HEK293 (cell line): ENCODE results near the gene SEC14L6.
A peak's percentile ranks its signal among the peaks of the same experiment; 100 is the strongest.

Source experiments
- GFI1B ChIP-seq: fragments of 450-650 bp; formaldehyde crosslinking; IDR thresholded peaks from 2 replicates; pipeline ENCODE4 v1.5.1; 2016; ENCODE audit warnings: missing biosample characterization, missing genetic modification characterization
- GLIS2 ChIP-seq: fragments of 450-650 bp; formaldehyde crosslinking; IDR thresholded peaks from 2 replicates; pipeline ENCODE4 v1.5.1; 2016; ENCODE audit warnings: missing biosample characterization, missing genetic modification characterization
- KLF10 ChIP-seq: fragments of 450-650 bp; IDR thresholded peaks from 2 replicates; pipeline ENCODE4 v1.5.1; 2018; ENCODE audit warnings: missing biosample characterization, mild to moderate bottlenecking, missing genetic modification characterization
- MEIS1 ChIP-seq: sonication (generic); formaldehyde crosslinking; IDR thresholded peaks from 2 replicates; pipeline ENCODE4 v1.8.1; 2022; ENCODE audit warnings: missing genetic modification reagents, mild to moderate bottlenecking, borderline replicate concordance
- SCRT1 ChIP-seq: fragments of 450-650 bp; formaldehyde crosslinking; IDR thresholded peaks from 2 replicates; pipeline ENCODE4 v1.5.1; 2016; ENCODE audit warnings: missing biosample characterization, missing genetic modification characterization, borderline replicate concordance
- SETDB1 ChIP-seq: IDR thresholded peaks from one replicate; pipeline ENCODE4 v1.6.1; 2017; ENCODE audit warnings: mild to moderate bottlenecking, low read length, moderate library complexity, mixed read lengths; ENCODE audit not compliant: insufficient read length
- SP7 ChIP-seq: fragments of 450-650 bp; formaldehyde crosslinking; IDR thresholded peaks from 2 replicates; pipeline ENCODE4 v1.5.1; 2016; ENCODE audit warnings: missing biosample characterization, missing genetic modification characterization
- TCF7L2 ChIP-seq: IDR thresholded peaks from 2 replicates; pipeline ENCODE4 v1.6.1; 2011; ENCODE audit warnings: low read depth, mild to moderate bottlenecking, inconsistent platforms, low read length, moderate library complexity, borderline replicate concordance
- ZBTB48 ChIP-seq: fragments of 450-650 bp; formaldehyde crosslinking; IDR thresholded peaks from 2 replicates; pipeline ENCODE4 v1.5.1; 2016; ENCODE audit warnings: missing biosample characterization, missing genetic modification characterization
- ZBTB7A ChIP-seq: fragments of 450-650 bp; formaldehyde crosslinking; IDR thresholded peaks from 2 replicates; pipeline ENCODE4 v1.5.1; 2016; ENCODE audit warnings: low read depth, missing biosample characterization, missing genetic modification characterization
- ZEB2 ChIP-seq: fragments of 450-650 bp; formaldehyde crosslinking; IDR thresholded peaks from 2 replicates; pipeline ENCODE4 v1.5.1; 2016; ENCODE audit warnings: missing biosample characterization, missing genetic modification characterization
- ZNF211 ChIP-seq: fragments of 450-650 bp; formaldehyde crosslinking; IDR thresholded peaks from 2 replicates; pipeline ENCODE4 v1.5.1; 2016; ENCODE audit warnings: low read depth, missing biosample characterization, missing genetic modification characterization
- ZNF292 ChIP-seq: fragments of 450-650 bp; formaldehyde crosslinking; IDR thresholded peaks from 2 replicates; pipeline ENCODE4 v1.5.1; 2016; ENCODE audit warnings: low read depth, missing biosample characterization, missing genetic modification characterization, borderline replicate concordance
- ZNF335 ChIP-seq: fragments of 450-650 bp; formaldehyde crosslinking; conservative IDR thresholded peaks from 2 replicates; pipeline ENCODE4 v1.5.1; 2016; ENCODE audit warnings: missing biosample characterization, missing genetic modification characterization
- ZNF521 ChIP-seq: fragments of 450-650 bp; formaldehyde crosslinking; IDR thresholded peaks from 2 replicates; pipeline ENCODE4 v1.5.1; 2017; ENCODE audit warnings: missing biosample characterization, mild to moderate bottlenecking, missing genetic modification characterization
- ZNF530 ChIP-seq: fragments of 450-650 bp; formaldehyde crosslinking; IDR thresholded peaks from 2 replicates; pipeline ENCODE4 v1.5.1; 2016; ENCODE audit warnings: low read depth, missing biosample characterization, missing genetic modification characterization
- ZNF548 ChIP-seq: fragments of 450-650 bp; formaldehyde crosslinking; IDR thresholded peaks from 2 replicates; pipeline ENCODE4 v1.5.1; 2016; ENCODE audit warnings: missing biosample characterization, missing genetic modification characterization
- ZNF626 ChIP-seq: fragments of 450-650 bp; sonication (Bioruptor Pico); formaldehyde crosslinking; IDR thresholded peaks from 2 replicates; pipeline ENCODE4 v1.5.1; 2018; ENCODE audit warnings: missing biosample characterization, missing genetic modification characterization, inconsistent platforms
- ZNF629 ChIP-seq: fragments of 450-650 bp; formaldehyde crosslinking; IDR thresholded peaks from 2 replicates; pipeline ENCODE4 v1.5.1; 2017; ENCODE audit warnings: missing biosample characterization, missing genetic modification characterization
- ZNF777 ChIP-seq: fragments of 450-650 bp; formaldehyde crosslinking; IDR thresholded peaks from 2 replicates; pipeline ENCODE4 v1.5.1; 2017; ENCODE audit warnings: missing biosample characterization, missing genetic modification characterization, borderline replicate concordance
- ZSCAN16 ChIP-seq: fragments of 450-650 bp; formaldehyde crosslinking; IDR thresholded peaks from 2 replicates; pipeline ENCODE4 v1.5.1; 2016; ENCODE audit warnings: missing biosample characterization, missing genetic modification characterization
- TF ChIP-seq, protein P1 (sequence below): fragments of 450-650 bp; formaldehyde crosslinking; IDR thresholded peaks from 2 replicates; pipeline ENCODE4 v1.5.1; 2016; ENCODE audit warnings: missing biosample characterization, missing genetic modification characterization
- TF ChIP-seq, protein P2 (sequence below): fragments of 450-650 bp; formaldehyde crosslinking; IDR thresholded peaks from 2 replicates; pipeline ENCODE4 v1.5.1; 2016; ENCODE audit warnings: missing biosample characterization, missing genetic modification characterization, low read depth
- TF ChIP-seq, protein P3 (sequence below): fragments of 450-650 bp; IDR thresholded peaks from 2 replicates; pipeline ENCODE4 v1.5.1; 2018; ENCODE audit warnings: missing biosample characterization, mild to moderate bottlenecking, missing genetic modification characterization
- TF ChIP-seq, protein P4 (sequence below): fragments of 450-650 bp; formaldehyde crosslinking; IDR thresholded peaks from 2 replicates; pipeline ENCODE4 v1.5.1; 2016; ENCODE audit warnings: missing biosample characterization, missing genetic modification characterization
- TF ChIP-seq, protein P5 (sequence below): fragments of 450-650 bp; formaldehyde crosslinking; IDR thresholded peaks from 2 replicates; pipeline ENCODE4 v1.5.1; 2016; ENCODE audit warnings: missing biosample characterization, missing genetic modification characterization
- TF ChIP-seq, protein P6 (sequence below): fragments of 450-650 bp; formaldehyde crosslinking; IDR thresholded peaks from 2 replicates; pipeline ENCODE4 v1.5.1; 2016; ENCODE audit warnings: missing biosample characterization, missing genetic modification characterization
- TF ChIP-seq, protein P7 (sequence below): fragments of 450-650 bp; formaldehyde crosslinking; IDR thresholded peaks from 2 replicates; pipeline ENCODE4 v1.5.1; 2017; ENCODE audit warnings: missing biosample characterization, missing genetic modification characterization

SEC14L6 gene

DNA sequence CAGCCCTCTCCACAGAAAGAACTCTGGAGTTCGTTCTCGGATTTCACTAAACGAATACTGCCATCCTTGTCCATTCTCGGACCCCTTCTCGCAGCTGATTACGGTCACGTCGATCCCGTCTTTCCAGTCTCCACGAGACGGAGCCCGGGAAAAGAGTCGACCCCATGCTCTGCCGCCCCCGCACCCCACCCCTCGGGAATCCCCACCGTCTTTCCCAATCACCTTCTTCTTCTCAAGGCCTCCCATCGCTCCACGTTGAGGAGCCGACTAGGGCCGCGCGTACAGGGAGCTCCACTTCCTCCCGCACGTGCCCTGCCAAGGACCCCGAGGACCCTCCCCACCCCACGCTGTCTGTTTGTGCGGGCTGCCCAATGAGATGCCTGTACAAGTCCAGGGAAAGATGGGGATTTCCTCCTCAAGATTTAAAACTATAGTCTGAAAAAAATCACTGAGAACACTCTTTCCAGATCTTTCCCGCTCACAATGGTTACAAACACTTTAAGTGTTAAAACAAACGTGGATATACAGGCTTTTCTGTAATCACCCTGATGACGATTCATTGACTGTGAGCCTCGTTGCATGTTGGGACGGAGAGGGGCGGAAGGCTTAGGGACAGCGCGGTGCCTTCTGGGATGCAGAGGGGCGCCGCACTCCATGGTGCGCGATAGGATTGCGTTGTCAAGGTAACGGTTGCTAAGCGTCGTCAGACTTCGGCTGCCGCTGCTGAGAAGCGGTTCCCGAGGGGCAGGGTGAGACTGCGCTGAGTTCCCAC lies 45.2 kb upstream of the SEC14L6 start, which contains the start of gene PES1 (continued):
- TF ChIP-seq, protein P1, sequence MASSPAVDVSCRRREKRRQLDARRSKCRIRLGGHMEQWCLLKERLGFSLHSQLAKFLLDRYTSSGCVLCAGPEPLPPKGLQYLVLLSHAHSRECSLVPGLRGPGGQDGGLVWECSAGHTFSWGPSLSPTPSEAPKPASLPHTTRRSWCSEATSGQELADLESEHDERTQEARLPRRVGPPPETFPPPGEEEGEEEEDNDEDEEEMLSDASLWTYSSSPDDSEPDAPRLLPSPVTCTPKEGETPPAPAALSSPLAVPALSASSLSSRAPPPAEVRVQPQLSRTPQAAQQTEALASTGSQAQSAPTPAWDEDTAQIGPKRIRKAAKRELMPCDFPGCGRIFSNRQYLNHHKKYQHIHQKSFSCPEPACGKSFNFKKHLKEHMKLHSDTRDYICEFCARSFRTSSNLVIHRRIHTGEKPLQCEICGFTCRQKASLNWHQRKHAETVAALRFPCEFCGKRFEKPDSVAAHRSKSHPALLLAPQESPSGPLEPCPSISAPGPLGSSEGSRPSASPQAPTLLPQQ (tag by site-specific recombination), result peak; percentile 64
- TF ChIP-seq GFI1B (tag by site-specific recombination), result no peak
- TF ChIP-seq ZNF530, result no peak
- no peak for TF ChIP-seq ZNF521 (tag by site-specific recombination)
- TF ChIP-seq ZBTB48, result 0 out of 2 replicates have a peak, but pooled peaks have one; percentile 37
- TF ChIP-seq, protein P2, sequence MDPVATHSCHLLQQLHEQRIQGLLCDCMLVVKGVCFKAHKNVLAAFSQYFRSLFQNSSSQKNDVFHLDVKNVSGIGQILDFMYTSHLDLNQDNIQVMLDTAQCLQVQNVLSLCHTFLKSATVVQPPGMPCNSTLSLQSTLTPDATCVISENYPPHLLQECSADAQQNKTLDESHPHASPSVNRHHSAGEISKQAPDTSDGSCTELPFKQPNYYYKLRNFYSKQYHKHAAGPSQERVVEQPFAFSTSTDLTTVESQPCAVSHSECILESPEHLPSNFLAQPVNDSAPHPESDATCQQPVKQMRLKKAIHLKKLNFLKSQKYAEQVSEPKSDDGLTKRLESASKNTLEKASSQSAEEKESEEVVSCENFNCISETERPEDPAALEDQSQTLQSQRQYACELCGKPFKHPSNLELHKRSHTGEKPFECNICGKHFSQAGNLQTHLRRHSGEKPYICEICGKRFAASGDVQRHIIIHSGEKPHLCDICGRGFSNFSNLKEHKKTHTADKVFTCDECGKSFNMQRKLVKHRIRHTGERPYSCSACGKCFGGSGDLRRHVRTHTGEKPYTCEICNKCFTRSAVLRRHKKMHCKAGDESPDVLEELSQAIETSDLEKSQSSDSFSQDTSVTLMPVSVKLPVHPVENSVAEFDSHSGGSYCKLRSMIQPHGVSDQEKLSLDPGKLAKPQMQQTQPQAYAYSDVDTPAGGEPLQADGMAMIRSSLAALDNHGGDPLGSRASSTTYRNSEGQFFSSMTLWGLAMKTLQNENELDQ (tag by site-specific recombination), result no peak
- TF ChIP-seq MEIS1 (CRISPR knock-in tag), result no peak
- TF ChIP-seq ZNF548 (tag by site-specific recombination), result no peak
- TF ChIP-seq ZSCAN16 (tag by site-specific recombination), result no peak
- peak; percentile 52; the same call in 1 of the 2 replicates for TF ChIP-seq KLF10 (tag by site-specific recombination)
- 0 out of 2 replicates have a peak, but pooled peaks have one; percentile 66 for TF ChIP-seq ZEB2 (tag by site-specific recombination)
- TF ChIP-seq, protein P3, sequence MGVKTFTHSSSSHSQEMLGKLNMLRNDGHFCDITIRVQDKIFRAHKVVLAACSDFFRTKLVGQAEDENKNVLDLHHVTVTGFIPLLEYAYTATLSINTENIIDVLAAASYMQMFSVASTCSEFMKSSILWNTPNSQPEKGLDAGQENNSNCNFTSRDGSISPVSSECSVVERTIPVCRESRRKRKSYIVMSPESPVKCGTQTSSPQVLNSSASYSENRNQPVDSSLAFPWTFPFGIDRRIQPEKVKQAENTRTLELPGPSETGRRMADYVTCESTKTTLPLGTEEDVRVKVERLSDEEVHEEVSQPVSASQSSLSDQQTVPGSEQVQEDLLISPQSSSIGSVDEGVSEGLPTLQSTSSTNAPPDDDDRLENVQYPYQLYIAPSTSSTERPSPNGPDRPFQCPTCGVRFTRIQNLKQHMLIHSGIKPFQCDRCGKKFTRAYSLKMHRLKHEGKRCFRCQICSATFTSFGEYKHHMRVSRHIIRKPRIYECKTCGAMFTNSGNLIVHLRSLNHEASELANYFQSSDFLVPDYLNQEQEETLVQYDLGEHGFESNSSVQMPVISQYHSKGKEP (tag by site-specific recombination), result no peak; the same call in 1 of the 2 replicates
- no peak for TF ChIP-seq SETDB1
- TF ChIP-seq ZNF777, result no peak
- TF ChIP-seq, protein P4, sequence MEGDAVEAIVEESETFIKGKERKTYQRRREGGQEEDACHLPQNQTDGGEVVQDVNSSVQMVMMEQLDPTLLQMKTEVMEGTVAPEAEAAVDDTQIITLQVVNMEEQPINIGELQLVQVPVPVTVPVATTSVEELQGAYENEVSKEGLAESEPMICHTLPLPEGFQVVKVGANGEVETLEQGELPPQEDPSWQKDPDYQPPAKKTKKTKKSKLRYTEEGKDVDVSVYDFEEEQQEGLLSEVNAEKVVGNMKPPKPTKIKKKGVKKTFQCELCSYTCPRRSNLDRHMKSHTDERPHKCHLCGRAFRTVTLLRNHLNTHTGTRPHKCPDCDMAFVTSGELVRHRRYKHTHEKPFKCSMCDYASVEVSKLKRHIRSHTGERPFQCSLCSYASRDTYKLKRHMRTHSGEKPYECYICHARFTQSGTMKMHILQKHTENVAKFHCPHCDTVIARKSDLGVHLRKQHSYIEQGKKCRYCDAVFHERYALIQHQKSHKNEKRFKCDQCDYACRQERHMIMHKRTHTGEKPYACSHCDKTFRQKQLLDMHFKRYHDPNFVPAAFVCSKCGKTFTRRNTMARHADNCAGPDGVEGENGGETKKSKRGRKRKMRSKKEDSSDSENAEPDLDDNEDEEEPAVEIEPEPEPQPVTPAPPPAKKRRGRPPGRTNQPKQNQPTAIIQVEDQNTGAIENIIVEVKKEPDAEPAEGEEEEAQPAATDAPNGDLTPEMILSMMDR, result no peak
- no peak for TF ChIP-seq ZNF292 (tag by site-specific recombination)
- peak; percentile 85 for TF ChIP-seq GLIS2 (tag by site-specific recombination)
- peak; percentile 86 for TF ChIP-seq SP7 (tag by site-specific recombination)
- TF ChIP-seq, protein P5, sequence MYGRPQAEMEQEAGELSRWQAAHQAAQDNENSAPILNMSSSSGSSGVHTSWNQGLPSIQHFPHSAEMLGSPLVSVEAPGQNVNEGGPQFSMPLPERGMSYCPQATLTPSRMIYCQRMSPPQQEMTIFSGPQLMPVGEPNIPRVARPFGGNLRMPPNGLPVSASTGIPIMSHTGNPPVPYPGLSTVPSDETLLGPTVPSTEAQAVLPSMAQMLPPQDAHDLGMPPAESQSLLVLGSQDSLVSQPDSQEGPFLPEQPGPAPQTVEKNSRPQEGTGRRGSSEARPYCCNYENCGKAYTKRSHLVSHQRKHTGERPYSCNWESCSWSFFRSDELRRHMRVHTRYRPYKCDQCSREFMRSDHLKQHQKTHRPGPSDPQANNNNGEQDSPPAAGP (tag by site-specific recombination), result peak; percentile 70; the same call in 1 of the 2 replicates
- TF ChIP-seq SCRT1 (tag by site-specific recombination), result no peak
- TF ChIP-seq ZNF211 (tag by site-specific recombination), result no peak
- TF ChIP-seq ZNF335 (tag by site-specific recombination), result peak; percentile 100
- peak; percentile 95 for TF ChIP-seq ZNF629 (tag by site-specific recombination)
- TF ChIP-seq, protein P6, sequence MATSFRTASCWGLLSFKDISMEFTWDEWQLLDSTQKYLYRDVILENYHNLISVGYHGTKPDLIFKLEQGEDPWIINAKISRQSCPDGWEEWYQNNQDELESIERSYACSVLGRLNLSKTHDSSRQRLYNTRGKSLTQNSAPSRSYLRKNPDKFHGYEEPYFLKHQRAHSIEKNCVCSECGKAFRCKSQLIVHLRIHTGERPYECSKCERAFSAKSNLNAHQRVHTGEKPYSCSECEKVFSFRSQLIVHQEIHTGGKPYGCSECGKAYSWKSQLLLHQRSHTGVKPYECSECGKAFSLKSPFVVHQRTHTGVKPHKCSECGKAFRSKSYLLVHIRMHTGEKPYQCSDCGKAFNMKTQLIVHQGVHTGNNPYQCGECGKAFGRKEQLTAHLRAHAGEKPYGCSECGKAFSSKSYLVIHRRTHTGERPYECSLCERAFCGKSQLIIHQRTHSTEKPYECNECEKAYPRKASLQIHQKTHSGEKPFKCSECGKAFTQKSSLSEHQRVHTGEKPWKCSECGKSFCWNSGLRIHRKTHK (tag by site-specific recombination), result no peak
- peak; percentile 61 for TF ChIP-seq ZBTB7A (tag by site-specific recombination)
- TF ChIP-seq ZNF626 (tag by site-specific recombination), result no peak
- TF ChIP-seq TCF7L2, result no peak
- TF ChIP-seq, protein P7, sequence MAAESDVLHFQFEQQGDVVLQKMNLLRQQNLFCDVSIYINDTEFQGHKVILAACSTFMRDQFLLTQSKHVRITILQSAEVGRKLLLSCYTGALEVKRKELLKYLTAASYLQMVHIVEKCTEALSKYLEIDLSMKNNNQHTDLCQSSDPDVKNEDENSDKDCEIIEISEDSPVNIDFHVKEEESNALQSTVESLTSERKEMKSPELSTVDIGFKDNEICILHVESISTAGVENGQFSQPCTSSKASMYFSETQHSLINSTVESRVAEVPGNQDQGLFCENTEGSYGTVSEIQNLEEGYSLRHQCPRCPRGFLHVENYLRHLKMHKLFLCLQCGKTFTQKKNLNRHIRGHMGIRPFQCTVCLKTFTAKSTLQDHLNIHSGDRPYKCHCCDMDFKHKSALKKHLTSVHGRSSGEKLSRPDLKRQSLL, result no peak; the same call in 1 of the 2 replicates
